ENCODE measurements around the gene CEACAM1. TPM values are rescaled to one million over a fixed set of nuclear protein-coding genes. Genes with fewer than 3 reads are reported as not detected.

Gene CEACAM1
- total RNA-seq, 4 donors from 2014 or later, result 0.51 to 24.7 (median 6.5) TPM

DNA sequence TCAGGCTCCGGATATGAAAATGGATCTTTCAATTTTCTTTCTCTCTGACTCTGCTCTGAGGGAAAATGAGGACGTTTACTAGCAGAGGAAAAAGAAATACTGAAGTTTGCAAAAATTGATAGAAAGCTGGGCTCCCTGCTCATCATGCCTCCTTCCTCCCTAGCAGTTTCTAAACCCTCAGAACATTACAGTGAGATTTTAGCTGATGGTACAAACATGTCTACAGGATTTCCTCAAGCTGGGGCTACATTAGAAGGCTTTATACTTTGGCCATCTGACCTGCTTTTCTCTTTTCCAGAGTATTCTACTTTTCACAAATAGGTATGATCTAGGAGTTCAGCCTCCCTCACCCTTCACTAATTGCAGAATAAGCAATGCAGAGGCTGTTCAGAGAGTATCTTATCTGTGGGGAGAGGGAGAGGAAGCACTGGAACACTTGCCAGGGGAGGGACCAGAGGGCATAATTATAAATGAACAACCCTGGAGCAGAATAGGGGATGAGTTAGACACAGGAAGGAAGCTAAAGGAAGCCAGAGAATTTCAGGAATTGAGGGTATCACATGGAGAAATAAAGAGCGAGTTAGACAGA is 30.0 kb downstream of the CEACAM1 start:
- DNase-seq, result no peak
- H3K27me3 ChIP-seq, result no peaks in the 10 kb centered on the region
- H3K27ac ChIP-seq, result no peak overlapping the region
- no peaks in the 10 kb centered on the region for H3K36me3 ChIP-seq
- no peaks in the 10 kb centered on the region for H3K4me1 ChIP-seq
- intact Hi-C loops (cut with DNase I; ENCODE audit: low total_unique reads), result no loop called here
- TF ChIP-seq, protein P1, sequence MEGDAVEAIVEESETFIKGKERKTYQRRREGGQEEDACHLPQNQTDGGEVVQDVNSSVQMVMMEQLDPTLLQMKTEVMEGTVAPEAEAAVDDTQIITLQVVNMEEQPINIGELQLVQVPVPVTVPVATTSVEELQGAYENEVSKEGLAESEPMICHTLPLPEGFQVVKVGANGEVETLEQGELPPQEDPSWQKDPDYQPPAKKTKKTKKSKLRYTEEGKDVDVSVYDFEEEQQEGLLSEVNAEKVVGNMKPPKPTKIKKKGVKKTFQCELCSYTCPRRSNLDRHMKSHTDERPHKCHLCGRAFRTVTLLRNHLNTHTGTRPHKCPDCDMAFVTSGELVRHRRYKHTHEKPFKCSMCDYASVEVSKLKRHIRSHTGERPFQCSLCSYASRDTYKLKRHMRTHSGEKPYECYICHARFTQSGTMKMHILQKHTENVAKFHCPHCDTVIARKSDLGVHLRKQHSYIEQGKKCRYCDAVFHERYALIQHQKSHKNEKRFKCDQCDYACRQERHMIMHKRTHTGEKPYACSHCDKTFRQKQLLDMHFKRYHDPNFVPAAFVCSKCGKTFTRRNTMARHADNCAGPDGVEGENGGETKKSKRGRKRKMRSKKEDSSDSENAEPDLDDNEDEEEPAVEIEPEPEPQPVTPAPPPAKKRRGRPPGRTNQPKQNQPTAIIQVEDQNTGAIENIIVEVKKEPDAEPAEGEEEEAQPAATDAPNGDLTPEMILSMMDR (IDR thresholded peaks at IDR 0.05), result no peak
- TF ChIP-seq POLR2A (IDR thresholded peaks at IDR 0.05), result no peak
- H3K4me3 ChIP-seq, result no peak overlapping the region
- H3K9me3 ChIP-seq, result no peaks in the 10 kb centered on the region

DNA sequence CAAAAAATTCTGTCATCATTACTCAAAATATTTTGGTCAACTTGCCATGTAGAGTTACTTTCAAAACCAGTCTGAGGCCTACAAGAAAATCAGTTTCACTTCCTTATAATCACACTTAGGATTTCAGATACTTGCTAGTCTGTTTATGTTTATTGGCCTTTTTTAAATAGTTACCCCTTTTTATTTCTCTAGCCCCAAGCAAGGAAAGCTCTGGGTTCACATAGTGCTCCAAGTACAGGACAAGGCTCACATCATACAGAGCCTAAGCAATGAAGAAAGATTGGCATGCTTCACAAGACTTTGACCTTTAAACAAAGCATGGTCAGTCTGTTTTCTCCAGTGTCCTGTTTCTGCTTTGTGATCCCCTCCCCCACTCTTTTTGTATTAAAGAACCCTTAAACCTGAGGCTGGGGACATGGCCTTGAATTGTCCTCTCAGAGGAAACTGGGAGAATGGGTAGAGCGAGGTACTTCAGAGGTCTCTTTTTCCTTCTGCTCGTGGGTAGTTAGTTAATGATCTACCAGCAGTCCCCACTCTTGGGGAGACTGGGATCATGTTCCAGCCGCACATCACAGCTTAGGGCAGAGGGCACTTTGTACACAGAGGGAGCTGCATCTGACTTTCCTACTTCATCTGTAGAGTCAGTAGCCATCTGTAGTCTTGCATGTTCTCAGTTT is 30.7 kb downstream of the CEACAM1 start:
- no peak for DNase-seq
- H3K9me3 ChIP-seq, result no peaks in the 10 kb centered on the region
- H3K4me1 ChIP-seq, result no peaks in the 10 kb centered on the region
- no peaks in the 10 kb centered on the region for H3K36me3 ChIP-seq
- H3K27ac ChIP-seq, result no peak overlapping the region
- H3K27me3 ChIP-seq, result no peaks in the 10 kb centered on the region
- no peak overlapping the region for H3K4me3 ChIP-seq
- TF ChIP-seq POLR2A (IDR thresholded peaks at IDR 0.05), result no peak
- TF ChIP-seq, protein P1 (IDR thresholded peaks at IDR 0.05), result no peak
- intact Hi-C loops (cut with DNase I; ENCODE audit: low total_unique reads), result no loop called here

DNA sequence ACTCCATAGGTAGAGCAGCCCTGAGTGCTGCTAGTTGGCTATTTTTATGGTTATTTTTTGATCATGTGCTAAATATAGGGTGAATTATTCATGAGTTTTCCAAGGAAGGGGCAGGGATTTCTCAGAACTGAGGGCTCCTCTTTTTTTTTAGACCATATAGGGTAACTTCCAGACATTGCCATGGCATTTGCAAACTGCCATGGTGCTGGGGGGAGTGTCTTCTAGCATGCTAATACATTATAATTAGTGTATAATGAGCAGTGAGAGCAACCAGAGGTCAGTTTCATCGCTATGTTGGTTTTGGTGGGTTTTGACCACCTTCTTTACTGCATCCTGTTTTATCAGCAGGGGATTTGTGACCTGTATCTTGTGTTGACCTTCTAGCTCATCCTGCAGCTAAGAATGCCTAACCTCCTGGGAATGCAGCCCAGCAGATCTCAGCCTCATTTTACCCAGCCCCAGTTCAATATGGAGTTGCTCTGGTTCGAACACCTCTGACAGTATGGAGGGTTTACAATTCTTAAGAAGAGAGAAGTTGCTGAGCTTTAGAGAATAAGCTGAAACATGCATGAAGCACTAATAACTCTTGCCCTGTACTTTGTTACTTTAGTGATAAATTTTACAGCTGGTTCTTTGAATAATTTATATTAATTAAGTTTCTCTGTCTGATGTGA is 31.7 kb downstream of the CEACAM1 start:
- Histone ChIP-seq H3K36me3 (no peaks in the 10 kb centered on the region), H3K4me1 (no peaks in the 10 kb centered on the region), H3K4me3 (no peak overlapping the region), H3K9me3 (no peaks in the 10 kb centered on the region), H3K27me3 (no peaks in the 10 kb centered on the region), H3K27ac (no peak overlapping the region)
- DNase-seq, result no peak
- no peak for TF ChIP-seq POLR2A (IDR thresholded peaks at IDR 0.05)
- TF ChIP-seq, protein P1 (IDR thresholded peaks at IDR 0.05), result no peak
- intact Hi-C loops (cut with DNase I; ENCODE audit: low total_unique reads), result no loop called here

DNA sequence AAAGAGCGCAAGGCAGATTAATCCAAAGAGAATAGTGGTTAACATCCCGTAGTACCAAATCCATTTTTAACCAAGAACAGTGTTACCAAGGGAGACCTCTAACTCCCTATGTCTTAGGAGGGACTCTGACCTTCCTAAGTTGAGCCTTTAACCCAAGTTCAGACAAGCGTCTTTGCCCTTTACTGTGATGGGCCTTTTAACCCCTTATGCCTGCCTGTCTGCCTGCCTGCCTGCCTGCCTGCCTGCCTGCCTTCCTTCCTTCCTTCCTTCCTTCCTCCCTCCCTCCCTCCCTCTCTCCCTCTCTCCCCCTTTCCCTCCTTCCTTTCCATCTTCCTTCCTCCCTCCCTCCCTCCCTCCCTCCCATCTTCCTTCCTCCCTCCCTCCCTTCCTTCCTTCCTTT is 32.6 kb downstream of the CEACAM1 start:
- DNase-seq, result no peak
- Histone ChIP-seq H3K27me3 (no peaks in the 10 kb centered on the region), H3K36me3 (no peaks in the 10 kb centered on the region), H3K27ac (no peak overlapping the region), H3K4me1 (no peaks in the 10 kb centered on the region), H3K9me3 (no peaks in the 10 kb centered on the region), H3K4me3 (no peak overlapping the region)
- intact Hi-C loops (cut with DNase I; ENCODE audit: low total_unique reads), result no loop called here
- TF ChIP-seq POLR2A (IDR thresholded peaks at IDR 0.05), result no peak
- TF ChIP-seq, protein P1 (IDR thresholded peaks at IDR 0.05), result no peak

DNA sequence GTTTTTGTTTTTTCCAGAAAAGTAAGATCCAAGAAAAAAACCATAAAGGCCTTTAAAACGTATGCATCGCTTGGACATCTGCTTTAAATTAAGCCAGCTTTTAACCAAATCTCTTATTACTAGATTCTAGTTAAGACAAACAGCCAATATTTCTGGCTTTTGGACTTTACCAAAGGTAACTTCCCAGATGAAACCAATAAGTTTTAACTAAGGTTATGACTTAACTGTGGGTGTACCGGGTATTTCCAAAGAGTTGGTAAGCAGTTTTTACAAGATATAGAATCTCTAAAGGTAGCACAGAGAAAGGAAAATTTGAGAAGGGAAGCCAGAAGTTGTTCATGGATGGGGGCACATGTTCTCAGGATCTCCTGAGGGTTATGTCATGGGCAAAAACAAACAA is 34.0 kb downstream of the CEACAM1 start:
- Histone ChIP-seq H3K4me1 (no peaks in the 10 kb centered on the region), H3K9me3 (no peaks in the 10 kb centered on the region), H3K27ac (no peak overlapping the region), H3K27me3 (no peaks in the 10 kb centered on the region), H3K4me3 (no peak overlapping the region), H3K36me3 (no peaks in the 10 kb centered on the region)
- DNase-seq, result no peak
- intact Hi-C loops (cut with DNase I; ENCODE audit: low total_unique reads), result no loop called here
- TF ChIP-seq, protein P1 (IDR thresholded peaks at IDR 0.05), result no peak
- no peak for TF ChIP-seq POLR2A (IDR thresholded peaks at IDR 0.05)
